Trophoblast cell (in vitro differentiated cells and primary cell): Measurements from ENCODE around the gene RREB1.
A peak's percentile ranks its signal among the peaks of the same experiment; 100 is the strongest.
"Not testable (repeated sequence)": the region's sequence is repeated elsewhere in the genome, so short reads cannot be mapped to it uniquely, and the experiment has no call there.

ENCODE experiments used
- DNase-seq, 2 donors: peaks; one replicate each; pipeline ENCODE4 v3.0.0-alpha.2; 2016
- H2AFZ ChIP-seq: 2 replicates; pipeline ENCODE4 v1.6.1; 2013; ENCODE audit warnings: low read length, moderate library complexity, mild to moderate bottlenecking; ENCODE audit not compliant: insufficient read depth, poor library complexity
- H2AK5ac ChIP-seq: 2 replicates; pipeline ENCODE4 v1.6.1; 2013; ENCODE audit warnings: mild to moderate bottlenecking, low read length
- H2BK120ac ChIP-seq: 2 replicates; pipeline ENCODE4 v1.6.1; 2013; ENCODE audit warnings: low read length, mild to moderate bottlenecking, moderate library complexity; ENCODE audit not compliant: insufficient read depth, poor library complexity
- H2BK12ac ChIP-seq: 2 replicates; pipeline ENCODE4 v1.6.1; 2013; ENCODE audit warnings: mild to moderate bottlenecking, low read length, moderate library complexity
- H2BK5ac ChIP-seq: 2 replicates; pipeline ENCODE4 v1.6.1; 2013; ENCODE audit warnings: low read length, low read depth, moderate library complexity, mild to moderate bottlenecking; ENCODE audit not compliant: poor library complexity
- H3K14ac ChIP-seq: 2 replicates; pipeline ENCODE4 v1.6.1; 2013; ENCODE audit warnings: mild to moderate bottlenecking, low read length
- H3K18ac ChIP-seq: 2 replicates; pipeline ENCODE4 v1.6.1; 2013; ENCODE audit warnings: mild to moderate bottlenecking, low read length
- H3K23ac ChIP-seq: 2 replicates; pipeline ENCODE4 v1.6.1; 2013; ENCODE audit warnings: low read length
- H3K27ac ChIP-seq: 2 replicates; pipeline ENCODE4 v1.5.1; 2013; ENCODE audit warnings: low read depth, mild to moderate bottlenecking, inconsistent platforms, low read length, moderate library complexity
- H3K27me3 ChIP-seq: 2 replicates; pipeline ENCODE4 v1.6.1; 2013; ENCODE audit warnings: inconsistent platforms, mild to moderate bottlenecking, low read length, moderate library complexity; ENCODE audit not compliant: insufficient read depth
- H3K36me3 ChIP-seq, 2 experiments: 1 replicate in 1 of 2; 2 replicates in 1 of 2; pipeline ENCODE4 v1.6.1; 2013; ENCODE audit warnings: low read length in 2 of 2, mild to moderate bottlenecking in 2 of 2, moderate library complexity in 1 of 2; ENCODE audit not compliant: insufficient read depth in 2 of 2, control insufficient read depth in 1 of 2
- H3K4ac ChIP-seq: 2 replicates; pipeline ENCODE4 v1.6.1; 2013; ENCODE audit warnings: low read depth, mild to moderate bottlenecking, low read length, moderate library complexity
- H3K4me1 ChIP-seq, 2 experiments: 1 replicate in 1 of 2; 2 replicates in 1 of 2; pipeline ENCODE4 v1.6.1; 2013; ENCODE audit warnings: low read length in 2 of 2, mild to moderate bottlenecking in 2 of 2, moderate library complexity in 1 of 2; ENCODE audit not compliant: insufficient read depth in 2 of 2, control insufficient read depth in 1 of 2
- H3K4me2 ChIP-seq: 2 replicates; pipeline ENCODE4 v1.6.1; 2013; ENCODE audit warnings: inconsistent platforms, mild to moderate bottlenecking, low read length, moderate library complexity
- H3K4me3 ChIP-seq: 2 replicates; pipeline ENCODE4 v1.5.1; 2013; ENCODE audit warnings: mild to moderate bottlenecking, low read depth, low read length, inconsistent platforms
- H3K79me1 ChIP-seq: one replicate; pipeline ENCODE4 v1.6.1; 2013; ENCODE audit warnings: low read length
- H3K79me2 ChIP-seq: 2 replicates; pipeline ENCODE4 v1.6.1; 2013; ENCODE audit warnings: low read length, mild to moderate bottlenecking; ENCODE audit not compliant: control insufficient read depth, insufficient read depth, poor library complexity
- H3K9ac ChIP-seq: 2 replicates; pipeline ENCODE4 v1.6.1; 2013; ENCODE audit warnings: mild to moderate bottlenecking, low read length
- H3K9me3 ChIP-seq: 2 replicates; pipeline ENCODE4 v1.6.1; 2013; ENCODE audit warnings: low read depth, mild to moderate bottlenecking, control low read depth, inconsistent platforms, low read length; ENCODE audit not compliant: insufficient read depth
- H4K12ac ChIP-seq: 2 replicates; pipeline ENCODE4 v1.6.1; 2013; ENCODE audit warnings: low read depth, mild to moderate bottlenecking, low read length, moderate library complexity
- H4K8ac ChIP-seq: 2 replicates; pipeline ENCODE4 v1.6.1; 2013; ENCODE audit warnings: low read depth, mild to moderate bottlenecking, low read length, moderate library complexity
- H4K91ac ChIP-seq: one replicate; pipeline ENCODE4 v1.6.1; 2013; ENCODE audit warnings: low read depth, mild to moderate bottlenecking, low read length, moderate library complexity
- WGBS: extraction: QIAGEN DNeasy Blood & Tissue Kit; methylation state at CpG from one replicate; pipeline ENCODE4 v1.1.7; 2013; ENCODE audit warnings: missing lambda C conversion rate; ENCODE audit not compliant: insufficient read length, insufficient coverage; ENCODE audit errors: extremely low coverage; 5-methylcytosine and 5-hydroxymethylcytosine counted together

RREB1 gene

GRCh38 chr6:7265385-7265726 lies 157.6 kb downstream of the RREB1 start:
- H2BK12ac ChIP-seq, H2AK5ac ChIP-seq, H3K9me3 ChIP-seq, H3K79me2 ChIP-seq, H4K91ac ChIP-seq, H3K23ac ChIP-seq, H3K18ac ChIP-seq, H3K27ac ChIP-seq, H4K12ac ChIP-seq, H2BK5ac ChIP-seq, H3K4ac ChIP-seq, H3K14ac ChIP-seq, H3K79me1 ChIP-seq, H3K36me3 ChIP-seq, H3K9ac ChIP-seq, H2BK120ac ChIP-seq, H2AFZ ChIP-seq, DNase-seq, H3K4me3 ChIP-seq, H3K4me2 ChIP-seq, H4K8ac ChIP-seq, H3K27me3 ChIP-seq: not testable (repeated sequence)
- peaks cover 11 to 16% of the 10 kb centered on the region in 2 experiments for H3K4me1 ChIP-seq
- no CpG with 5 or more reads among the region's 7 CpGs for WGBS

- no CpG with 5 or more reads among the region's 8 CpGs for WGBS
- H4K8ac ChIP-seq = no peak overlapping the region
- no peak overlapping the region for H2AFZ ChIP-seq
- H3K27me3 ChIP-seq = no peaks in the 10 kb centered on the region
- H4K12ac ChIP-seq = no peak overlapping the region
- no peaks in the 10 kb centered on the region for H3K79me2 ChIP-seq
- no peak overlapping the region for H3K27ac ChIP-seq
- no peak overlapping the region for H3K9ac ChIP-seq
- no peak for DNase-seq
- no peak overlapping the region for H3K14ac ChIP-seq
- H3K9me3 ChIP-seq = peaks cover 5% of the 10 kb centered on the region
- no peak overlapping the region for H3K4me2 ChIP-seq
- no peak overlapping the region for H3K18ac ChIP-seq
- no peak overlapping the region for H3K4ac ChIP-seq
- no peak overlapping the region for H2BK120ac ChIP-seq
- H3K79me1 ChIP-seq = no peaks in the 10 kb centered on the region
- H3K4me3 ChIP-seq = no peak overlapping the region
- no peak overlapping the region for H2AK5ac ChIP-seq
- H2BK5ac ChIP-seq = no peak overlapping the region
- no peak overlapping the region for H4K91ac ChIP-seq
- H3K4me1 ChIP-seq = peaks cover 1 to 4% of the 10 kb centered on the region in 2 experiments
- no peaks in the 10 kb centered on the region for H3K36me3 ChIP-seq
- no peak overlapping the region for H2BK12ac ChIP-seq
- H3K23ac ChIP-seq = no peak overlapping the region
These were observed 159.3 kb downstream of the RREB1 start for GRCh38 chr6:7267071-7267465.

GRCh38 chr6:7267466-7268091 lies 159.8 kb downstream of the RREB1 start:
- WGBS = no CpG with 5 or more reads among the region's 13 CpGs
- no peaks in the 10 kb centered on the region for H3K36me3 ChIP-seq
- H4K91ac ChIP-seq = no peak overlapping the region
- no peaks in the 10 kb centered on the region for H3K27me3 ChIP-seq
- H3K4ac ChIP-seq = no peak overlapping the region
- no peak overlapping the region for H3K18ac ChIP-seq
- no peak overlapping the region for H2BK5ac ChIP-seq
- H2AFZ ChIP-seq = no peak overlapping the region
- no peak overlapping the region for H2BK120ac ChIP-seq
- no peak overlapping the region for H4K8ac ChIP-seq
- H3K9ac ChIP-seq = no peak overlapping the region
- no peak overlapping the region for H3K4me3 ChIP-seq
- no peak overlapping the region for H3K23ac ChIP-seq
- no peaks in the 10 kb centered on the region for H3K79me1 ChIP-seq
- no peak overlapping the region for H3K4me2 ChIP-seq
- no peaks in the 10 kb centered on the region for H3K79me2 ChIP-seq
- H4K12ac ChIP-seq = no peak overlapping the region
- DNase-seq = peak in 1 of 2 donors; percentile 29
- peaks cover 5% of the 10 kb centered on the region for H3K9me3 ChIP-seq
- H3K14ac ChIP-seq = no peak overlapping the region
- no peak overlapping the region for H2AK5ac ChIP-seq
- H3K4me1 ChIP-seq = peaks cover 0 to 2% of the 10 kb centered on the region in 2 experiments
- H2BK12ac ChIP-seq = no peak overlapping the region
- no peak overlapping the region for H3K27ac ChIP-seq

- Histone ChIP-seq H3K4me3 (no peak overlapping the region), H3K14ac (no peak overlapping the region), H2AK5ac (no peak overlapping the region), H2BK120ac (no peak overlapping the region), H3K4me2 (no peak overlapping the region), H3K18ac (no peak overlapping the region), H3K79me2 (no peaks in the 10 kb centered on the region), H3K9ac (no peak overlapping the region), H4K12ac (no peak overlapping the region), H3K27ac (no peak overlapping the region), H3K23ac (no peak overlapping the region), H2BK5ac (no peak overlapping the region), H3K4me1 (peaks cover 0 to 2% of the 10 kb centered on the region in 2 experiments), H4K91ac (no peak overlapping the region), H3K79me1 (no peaks in the 10 kb centered on the region), H2BK12ac (no peak overlapping the region), H4K8ac (no peak overlapping the region), H3K9me3 (peaks cover 5% of the 10 kb centered on the region), H3K4ac (no peak overlapping the region), H2AFZ (no peak overlapping the region), H3K27me3 (no peaks in the 10 kb centered on the region), H3K36me3 (no peaks in the 10 kb centered on the region)
- WGBS = no CpG with 5 or more reads among the region's 20 CpGs
- DNase-seq = no peak
These were observed 160.6 kb downstream of the RREB1 start for GRCh38 chr6:7268362-7268761.
